Panc1 (cell line): ENCODE measurements around the gene C2orf81. TPM values are rescaled to one million over a fixed set of nuclear protein-coding genes. Genes with fewer than 3 reads are reported as not detected.

Experiments used
- ATAC-seq: fragments of 200-7000 bp; cut with Tn5 transposase; 2 replicates; pipeline ENCODE4 v1.9.1; 2020; ENCODE audit warnings: mild to moderate bottlenecking, moderate library complexity
- BruUV-seq: library from RNA; stranded (reverse); fragments of 400-500 nt; replicated peaks from 2 replicates; lab custom pipeline; 2021; lab: Mats Ljungman, UMichigan
- CTCF ChIA-PET: fragments of 300-600 bp; sonication (Branson Sonifier 250); formaldehyde crosslinking; loops from one replicate; lab custom pipeline; 2022; ENCODE audit warnings: antibody characterized with exemption; lab: Charles Lee
- POLR2A ChIA-PET: fragments of 300-600 bp; sonication (Branson Sonifier 250); formaldehyde crosslinking; loops from one replicate; lab custom pipeline; 2022; ENCODE audit warnings: antibody characterized with exemption; lab: Charles Lee
- DNase-seq: peaks from one replicate; pipeline ENCODE4 v3.0.0-alpha.2; 2010; ENCODE audit warnings: low read depth, low spot score
- H3K27ac ChIP-seq: 2 replicates; pipeline ENCODE4 v1.5.1; 2011; ENCODE audit warnings: mild to moderate bottlenecking, low read length, inconsistent platforms
- H3K27me3 ChIP-seq: fragments of 200-500 bp; sonication (Bioruptor generic); 2 replicates; pipeline ENCODE4 v1.6.0; 2014; ENCODE audit warnings: low read length, inconsistent platforms; ENCODE audit not compliant: control insufficient read depth, insufficient read depth
- H3K36me3 ChIP-seq: fragments of 200-500 bp; sonication (Bioruptor generic); 2 replicates; pipeline ENCODE4 v1.5.1; 2014; ENCODE audit warnings: inconsistent platforms, mild to moderate bottlenecking, low read length, moderate library complexity; ENCODE audit not compliant: control insufficient read depth, insufficient read depth
- H3K4me1 ChIP-seq: 2 replicates; pipeline ENCODE4 v1.5.1; 2011; ENCODE audit warnings: inconsistent platforms, mild to moderate bottlenecking, low read length, moderate library complexity; ENCODE audit not compliant: control insufficient read depth, insufficient read depth
- H3K4me3 ChIP-seq, 2 experiments: 2 replicates each; pipeline ENCODE4 v1.5.1; 2011 to 2012; ENCODE audit warnings: low read depth in 2 of 2, low read length in 2 of 2, mild to moderate bottlenecking in 2 of 2, inconsistent platforms in 1 of 2, moderate library complexity in 1 of 2
- H3K9me3 ChIP-seq: fragments of 200-500 bp; sonication (Bioruptor generic); 2 replicates; pipeline ENCODE4 v1.5.1; 2014; ENCODE audit warnings: low read depth, mild to moderate bottlenecking, inconsistent platforms, low read length, moderate library complexity; ENCODE audit not compliant: control insufficient read depth, insufficient read depth
- CTCF ChIP-seq: fragments of 450-650 bp; IDR thresholded peaks from 2 replicates; pipeline ENCODE4 v1.5.1; 2017; ENCODE audit warnings: mild to moderate bottlenecking
- POLR2AphosphoS5 ChIP-seq: IDR thresholded peaks from 2 replicates; pipeline ENCODE4 v1.6.1; 2012; ENCODE audit warnings: mild to moderate bottlenecking, low read depth, low read length, moderate library complexity
- SIN3A ChIP-seq: IDR thresholded peaks from 2 replicates; pipeline ENCODE4 v1.6.1; 2012; ENCODE audit warnings: low read depth, mild to moderate bottlenecking, low read length, moderate library complexity, borderline replicate concordance; ENCODE audit not compliant: insufficient read depth
- TCF7L2 ChIP-seq: IDR thresholded peaks from 2 replicates; pipeline ENCODE4 v1.6.1; 2011; ENCODE audit warnings: mild to moderate bottlenecking, low read depth, low read length, inconsistent platforms
- in situ Hi-C: cut with HindIII; loops from 2 replicates; pipeline ENCODE4 v1.10.0; 2016; ENCODE audit warnings: low sequenced_read_pairs, low pct_unique_long_range_greater_than_20kb
- intact Hi-C: fragments of 100-400 bp; cut with micrococcal nuclease; formaldehyde crosslinking; loops from one replicate; pipeline ENCODE4 v1.10.0; 2022; ENCODE audit not compliant: unreplicated experiment
- total RNA-seq: library from RNA; stranded (reverse); gene quantifications from one replicate; pipeline ENCODE4 v1.2.1, GENCODE V29; 2021; ENCODE audit not compliant: unreplicated experiment
- TF ChIP-seq, protein P1 (sequence below), 2 experiments: IDR thresholded peaks; 2 replicates each; pipeline ENCODE4 v1.6.1; 2011 to 2012; ENCODE audit warnings: low read depth in 2 of 2, control low read depth in 1 of 2, low read length in 1 of 2, mild to moderate bottlenecking in 1 of 2, moderate library complexity in 1 of 2; ENCODE audit not compliant: insufficient read depth in 1 of 2

C2orf81 gene
- total RNA-seq, 1 experiment from 2014 or later: 3.9 TPM

- H3K9me3 ChIP-seq: no peaks in the 10 kb centered on the region
- no peak overlapping the region for H3K27ac ChIP-seq
- ATAC-seq (no peak), DNase-seq (no peak)
- H3K4me1 ChIP-seq: peaks cover 21% of the 10 kb centered on the region
- POLR2A ChIA-PET: no interaction called here
- CTCF ChIA-PET: no interaction called here
- intact Hi-C loops (loop anchor here (5.0 kb wide), 1 partner anchor 141 kb away; no protein-coding TSS in a partner anchor), in situ Hi-C loops (no loop called here)
- no peaks in the 10 kb centered on the region for H3K27me3 ChIP-seq
- no TSS peak for BruUV-seq
- H3K4me3 ChIP-seq: no peak overlapping the region
- TF ChIP-seq TCF7L2 (no peak), SIN3A (no peak), CTCF (no peak), POLR2AphosphoS5 (no peak)
- TF ChIP-seq, protein P1, sequence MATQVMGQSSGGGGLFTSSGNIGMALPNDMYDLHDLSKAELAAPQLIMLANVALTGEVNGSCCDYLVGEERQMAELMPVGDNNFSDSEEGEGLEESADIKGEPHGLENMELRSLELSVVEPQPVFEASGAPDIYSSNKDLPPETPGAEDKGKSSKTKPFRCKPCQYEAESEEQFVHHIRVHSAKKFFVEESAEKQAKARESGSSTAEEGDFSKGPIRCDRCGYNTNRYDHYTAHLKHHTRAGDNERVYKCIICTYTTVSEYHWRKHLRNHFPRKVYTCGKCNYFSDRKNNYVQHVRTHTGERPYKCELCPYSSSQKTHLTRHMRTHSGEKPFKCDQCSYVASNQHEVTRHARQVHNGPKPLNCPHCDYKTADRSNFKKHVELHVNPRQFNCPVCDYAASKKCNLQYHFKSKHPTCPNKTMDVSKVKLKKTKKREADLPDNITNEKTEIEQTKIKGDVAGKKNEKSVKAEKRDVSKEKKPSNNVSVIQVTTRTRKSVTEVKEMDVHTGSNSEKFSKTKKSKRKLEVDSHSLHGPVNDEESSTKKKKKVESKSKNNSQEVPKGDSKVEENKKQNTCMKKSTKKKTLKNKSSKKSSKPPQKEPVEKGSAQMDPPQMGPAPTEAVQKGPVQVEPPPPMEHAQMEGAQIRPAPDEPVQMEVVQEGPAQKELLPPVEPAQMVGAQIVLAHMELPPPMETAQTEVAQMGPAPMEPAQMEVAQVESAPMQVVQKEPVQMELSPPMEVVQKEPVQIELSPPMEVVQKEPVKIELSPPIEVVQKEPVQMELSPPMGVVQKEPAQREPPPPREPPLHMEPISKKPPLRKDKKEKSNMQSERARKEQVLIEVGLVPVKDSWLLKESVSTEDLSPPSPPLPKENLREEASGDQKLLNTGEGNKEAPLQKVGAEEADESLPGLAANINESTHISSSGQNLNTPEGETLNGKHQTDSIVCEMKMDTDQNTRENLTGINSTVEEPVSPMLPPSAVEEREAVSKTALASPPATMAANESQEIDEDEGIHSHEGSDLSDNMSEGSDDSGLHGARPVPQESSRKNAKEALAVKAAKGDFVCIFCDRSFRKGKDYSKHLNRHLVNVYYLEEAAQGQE (IDR thresholded peaks at IDR 0.05; ENCODE audit: insufficient read depth in 1 of 2, low read depth in 2 of 2, low read length in 1 of 2): no peak
- peaks cover 8% of the 10 kb centered on the region; the same call in 1 of the 2 replicates for H3K36me3 ChIP-seq
Measured at GRCh38 chr2:74393525-74393924, 27.9 kb downstream of the C2orf81 start.

GRCh38 chr2:74392449-74392743 is 29.0 kb downstream of the C2orf81 start:
- DNase-seq (no peak), ATAC-seq (peak; percentile 57; the same call in 1 of the 2 replicates)
- H3K4me1 ChIP-seq: peaks cover 21% of the 10 kb centered on the region
- intact Hi-C loops: loop anchor here (5.0 kb wide), 1 partner anchor 140 kb away; no protein-coding TSS in a partner anchor
- CTCF ChIA-PET: interaction anchor here (0.6 kb wide), 1 partner anchor 141 kb away, joined by 4 read pairs; no protein-coding TSS in a partner anchor
- no peaks in the 10 kb centered on the region for H3K27me3 ChIP-seq
- H3K4me3 ChIP-seq: peak overlapping the region; percentile 91 to 99
- in situ Hi-C loops: no loop called here
- no peak for TF ChIP-seq CTCF
- no peak for TF ChIP-seq TCF7L2
- TF ChIP-seq SIN3A: no peak
- no peak for TF ChIP-seq POLR2AphosphoS5
- TF ChIP-seq, protein P1 (IDR thresholded peaks at IDR 0.05; ENCODE audit: insufficient read depth in 1 of 2, low read depth in 2 of 2, low read length in 1 of 2): no peak
- BruUV-seq: no TSS peak
- H3K27ac ChIP-seq: peak overlapping the region; percentile 94
- POLR2A ChIA-PET: no interaction called here
- H3K36me3 ChIP-seq: peaks cover 8% of the 10 kb centered on the region; the same call in 1 of the 2 replicates
- H3K9me3 ChIP-seq: no peaks in the 10 kb centered on the region
